Measurements from ENCODE around the gene ADGRB3. TPM values are rescaled to one million over a fixed set of nuclear protein-coding genes. Genes with fewer than 3 reads are reported as not detected.

ADGRB3 gene
- total RNA-seq, 1 experiment from 2014 or later = 0.09 TPM

- Mint-ChIP-seq H3K27ac (ENCODE audit: unreplicated experiment) (no peak overlapping the region), H3K4me1 (ENCODE audit: low read depth, unreplicated experiment) (peaks cover 5% of the 10 kb centered on the region), H3K27me3 (ENCODE audit: unreplicated experiment) (no peaks in the 10 kb centered on the region), H3K9me3 (ENCODE audit: low read depth, unreplicated experiment) (no peaks in the 10 kb centered on the region), H3K36me3 (ENCODE audit: insufficient read depth, unreplicated experiment) (no peaks in the 10 kb centered on the region), H3K4me3 (ENCODE audit: low read depth, unreplicated experiment) (no peak overlapping the region)
- intact Hi-C loops (cut with micrococcal nuclease; ENCODE audit: unreplicated experiment) = loop anchor here (10.0 kb wide), 1 partner anchor 722 kb away; no protein-coding TSS in a partner anchor
- CTCF ChIA-PET = no interaction called here
- no peak for DNase-seq
- TF ChIP-seq, protein P1, sequence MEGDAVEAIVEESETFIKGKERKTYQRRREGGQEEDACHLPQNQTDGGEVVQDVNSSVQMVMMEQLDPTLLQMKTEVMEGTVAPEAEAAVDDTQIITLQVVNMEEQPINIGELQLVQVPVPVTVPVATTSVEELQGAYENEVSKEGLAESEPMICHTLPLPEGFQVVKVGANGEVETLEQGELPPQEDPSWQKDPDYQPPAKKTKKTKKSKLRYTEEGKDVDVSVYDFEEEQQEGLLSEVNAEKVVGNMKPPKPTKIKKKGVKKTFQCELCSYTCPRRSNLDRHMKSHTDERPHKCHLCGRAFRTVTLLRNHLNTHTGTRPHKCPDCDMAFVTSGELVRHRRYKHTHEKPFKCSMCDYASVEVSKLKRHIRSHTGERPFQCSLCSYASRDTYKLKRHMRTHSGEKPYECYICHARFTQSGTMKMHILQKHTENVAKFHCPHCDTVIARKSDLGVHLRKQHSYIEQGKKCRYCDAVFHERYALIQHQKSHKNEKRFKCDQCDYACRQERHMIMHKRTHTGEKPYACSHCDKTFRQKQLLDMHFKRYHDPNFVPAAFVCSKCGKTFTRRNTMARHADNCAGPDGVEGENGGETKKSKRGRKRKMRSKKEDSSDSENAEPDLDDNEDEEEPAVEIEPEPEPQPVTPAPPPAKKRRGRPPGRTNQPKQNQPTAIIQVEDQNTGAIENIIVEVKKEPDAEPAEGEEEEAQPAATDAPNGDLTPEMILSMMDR (IDR thresholded peaks at IDR 0.05; ENCODE audit: unreplicated experiment) = no peak
- no TSS peak for BruUV-seq (replicated peaks)
Measured at GRCh38 chr6:68973066-68973465, 338.0 kb downstream of the ADGRB3 start.

GRCh38 chr6:68975064-68975463 lies 340.0 kb downstream of the ADGRB3 start:
- H3K4me1 Mint-ChIP-seq (ENCODE audit: low read depth, unreplicated experiment) = peaks cover 2% of the 10 kb centered on the region
- no peaks in the 10 kb centered on the region for H3K27me3 Mint-ChIP-seq (ENCODE audit: unreplicated experiment)
- CTCF ChIA-PET = interaction anchor here (1.2 to 2.1 kb wide), 2 partner anchors 10 to 130 kb away, joined by 3 to 28 read pairs; no protein-coding TSS in a partner anchor
- H3K27ac Mint-ChIP-seq (ENCODE audit: unreplicated experiment) = no peak overlapping the region
- H3K4me3 Mint-ChIP-seq (ENCODE audit: low read depth, unreplicated experiment) = no peak overlapping the region
- DNase-seq = peak; percentile 47
- TF ChIP-seq, protein P1 (IDR thresholded peaks at IDR 0.05; ENCODE audit: unreplicated experiment) = no peak
- no TSS peak for BruUV-seq (replicated peaks)
- H3K9me3 Mint-ChIP-seq (ENCODE audit: low read depth, unreplicated experiment) = no peaks in the 10 kb centered on the region
- intact Hi-C loops (cut with micrococcal nuclease; ENCODE audit: unreplicated experiment) = loop anchor here (1.0 to 10.0 kb wide), 4 partner anchors 88 to 720 kb away; no protein-coding TSS in a partner anchor
- no peaks in the 10 kb centered on the region for H3K36me3 Mint-ChIP-seq (ENCODE audit: insufficient read depth, unreplicated experiment)

GRCh38 chr6:68975816-68976215 lies 340.7 kb downstream of the ADGRB3 start:
- no peaks in the 10 kb centered on the region for H3K9me3 Mint-ChIP-seq (ENCODE audit: low read depth, unreplicated experiment)
- intact Hi-C loops (cut with micrococcal nuclease; ENCODE audit: unreplicated experiment) = loop anchor here (1.0 to 10.0 kb wide), 4 partner anchors 87 to 719 kb away; no protein-coding TSS in a partner anchor
- DNase-seq = no peak
- no peaks in the 10 kb centered on the region for H3K36me3 Mint-ChIP-seq (ENCODE audit: insufficient read depth, unreplicated experiment)
- H3K4me3 Mint-ChIP-seq (ENCODE audit: low read depth, unreplicated experiment) = no peak overlapping the region
- CTCF ChIA-PET = interaction anchor here (1.0 to 2.1 kb wide), 2 partner anchors 37 to 130 kb away, joined by 3 to 28 read pairs; no protein-coding TSS in a partner anchor
- peaks cover 7% of the 10 kb centered on the region for H3K4me1 Mint-ChIP-seq (ENCODE audit: low read depth, unreplicated experiment)
- no TSS peak for BruUV-seq (replicated peaks)
- no peaks in the 10 kb centered on the region for H3K27me3 Mint-ChIP-seq (ENCODE audit: unreplicated experiment)
- TF ChIP-seq, protein P1 (IDR thresholded peaks at IDR 0.05; ENCODE audit: unreplicated experiment) = no peak
- H3K27ac Mint-ChIP-seq (ENCODE audit: unreplicated experiment) = no peak overlapping the region

DNA sequence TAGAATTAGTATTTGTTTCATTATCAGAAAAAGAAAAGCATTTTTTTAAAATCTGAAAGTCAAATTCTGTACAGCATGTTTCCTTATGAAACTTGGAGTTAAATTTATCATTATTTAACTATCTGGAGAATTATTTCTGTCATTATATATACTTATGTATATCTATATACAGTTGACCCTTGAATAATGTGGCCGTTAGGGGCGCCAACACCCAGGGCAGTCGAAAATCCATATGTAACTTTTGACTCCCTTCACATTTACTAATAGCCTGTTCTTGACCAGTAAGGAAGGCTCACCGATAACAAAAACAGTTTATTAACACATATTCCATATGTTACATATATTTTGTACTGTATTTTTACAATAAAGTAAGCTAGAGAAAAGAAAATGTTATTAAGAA lies 341.2 kb downstream of the ADGRB3 start:
- Mint-ChIP-seq H3K27ac (ENCODE audit: unreplicated experiment) (no peak overlapping the region), H3K9me3 (ENCODE audit: low read depth, unreplicated experiment) (no peaks in the 10 kb centered on the region), H3K4me3 (ENCODE audit: low read depth, unreplicated experiment) (no peak overlapping the region), H3K4me1 (ENCODE audit: low read depth, unreplicated experiment) (peaks cover 7% of the 10 kb centered on the region), H3K27me3 (ENCODE audit: unreplicated experiment) (no peaks in the 10 kb centered on the region), H3K36me3 (ENCODE audit: insufficient read depth, unreplicated experiment) (no peaks in the 10 kb centered on the region)
- CTCF ChIA-PET = interaction anchor here (1.0 to 2.1 kb wide), 2 partner anchors 36 to 129 kb away, joined by 3 to 28 read pairs; no protein-coding TSS in a partner anchor
- BruUV-seq (replicated peaks) = no TSS peak
- intact Hi-C loops (cut with micrococcal nuclease; ENCODE audit: unreplicated experiment) = loop anchor here (10.0 kb wide), 1 partner anchor 719 kb away; no protein-coding TSS in a partner anchor
- TF ChIP-seq, protein P1 (IDR thresholded peaks at IDR 0.05; ENCODE audit: unreplicated experiment) = no peak
- DNase-seq = no peak

All from Calu3 (cell line).